ENCODE results near the gene PTPRM.

Gene PTPRM

GRCh38 chr18:8365528-8365927 is 798.4 kb downstream of the PTPRM start:
- no peak for DNase-seq (ENCODE audit: low spot score)

GRCh38 chr18:8366070-8366469 is 799.0 kb downstream of the PTPRM start:
- no peak for DNase-seq (ENCODE audit: low spot score)

DNA sequence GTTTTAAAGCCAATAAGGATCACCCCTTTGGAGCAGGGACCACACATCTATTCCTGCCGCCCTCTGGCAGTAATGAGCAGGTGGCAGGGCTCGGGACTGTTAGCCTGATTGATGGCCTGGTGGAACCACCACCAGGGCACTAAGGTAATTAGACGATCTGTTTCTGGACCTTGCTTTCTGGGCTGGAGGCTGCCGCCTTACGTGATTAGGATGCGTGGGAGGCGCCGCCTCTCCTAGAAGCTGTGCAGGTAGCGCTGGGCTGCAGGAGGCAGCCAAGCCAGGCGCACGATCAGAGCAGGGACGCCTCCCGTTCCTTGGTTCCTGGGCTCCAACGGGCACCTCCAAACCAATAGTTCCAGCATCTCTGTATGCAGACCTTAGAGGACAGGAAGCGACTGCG is 799.5 kb downstream of the PTPRM start:
- DNase-seq (ENCODE audit: low spot score), result no peak

DNA sequence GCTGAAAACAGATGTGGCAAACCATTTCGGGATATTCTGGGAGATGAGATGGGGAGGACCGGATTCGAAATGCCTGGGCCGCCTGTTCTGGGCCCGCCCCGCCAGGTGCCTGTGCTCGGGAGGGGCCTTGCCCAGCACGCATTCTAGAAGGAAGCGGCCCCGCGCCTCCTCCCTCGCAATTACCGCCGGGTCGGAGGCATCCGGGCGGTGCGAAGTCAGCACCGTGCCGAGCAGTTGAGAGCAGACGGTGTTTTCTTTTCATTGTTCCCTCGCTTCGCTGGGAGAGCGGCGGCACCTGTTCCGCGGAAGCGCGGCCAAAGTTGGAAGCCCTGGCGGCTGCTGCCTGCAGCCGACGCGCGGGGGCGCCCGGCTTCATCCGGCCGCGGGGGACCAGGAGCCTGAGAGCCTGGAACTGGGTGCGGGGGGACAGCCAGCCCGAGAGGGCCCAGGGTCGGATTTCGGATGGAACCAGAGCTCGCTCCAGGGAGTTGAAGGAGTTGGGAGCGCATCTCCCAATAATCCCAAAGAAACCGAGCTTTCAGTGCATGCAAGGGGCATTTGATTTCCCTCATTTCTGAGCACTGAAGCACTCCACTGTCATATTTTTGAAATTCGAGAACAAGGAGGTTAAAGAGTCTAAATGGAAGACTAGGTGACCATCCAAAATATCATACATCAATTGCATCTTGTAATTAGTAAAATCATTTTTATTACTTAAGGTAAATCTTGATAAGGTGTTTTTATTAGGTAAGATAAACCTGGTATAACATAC is 800.3 kb downstream of the PTPRM start:
- DNase-seq (ENCODE audit: low spot score), result no peak

- DNase-seq (ENCODE audit: low spot score), result no peak
Measured at GRCh38 chr18:8368512-8369217, 801.5 kb downstream of the PTPRM start.

GRCh38 chr18:8373486-8373885 is 806.4 kb downstream of the PTPRM start:
- DNase-seq (ENCODE audit: low spot score), result no peak

- DNase-seq (ENCODE audit: low spot score), result no peak
Measured at GRCh38 chr18:8374676-8375075, 807.6 kb downstream of the PTPRM start.

DNA sequence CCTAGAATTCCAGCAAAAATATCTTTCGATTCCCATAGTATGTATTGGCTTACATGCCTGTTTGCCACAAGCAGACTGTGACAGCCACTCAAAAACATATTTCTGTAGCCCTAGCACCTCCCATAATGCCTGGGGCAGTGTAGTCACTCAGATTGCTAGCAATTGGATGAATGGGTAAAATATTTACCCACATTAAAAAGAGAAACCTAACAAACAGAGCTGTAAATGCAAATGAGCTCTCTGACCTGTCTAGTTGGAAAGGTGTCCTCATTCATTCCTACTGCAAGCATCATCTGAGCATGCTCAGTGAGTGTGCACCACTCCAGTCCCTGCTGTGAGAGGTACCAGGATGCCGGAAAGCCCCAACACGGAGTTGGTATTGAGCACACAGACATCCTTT is 808.1 kb downstream of the PTPRM start:
- DNase-seq (ENCODE audit: low spot score), result no peak

GRCh38 chr18:8376113-8376512 is 809.0 kb downstream of the PTPRM start:
- DNase-seq (ENCODE audit: low spot score), result no peak

DNA sequence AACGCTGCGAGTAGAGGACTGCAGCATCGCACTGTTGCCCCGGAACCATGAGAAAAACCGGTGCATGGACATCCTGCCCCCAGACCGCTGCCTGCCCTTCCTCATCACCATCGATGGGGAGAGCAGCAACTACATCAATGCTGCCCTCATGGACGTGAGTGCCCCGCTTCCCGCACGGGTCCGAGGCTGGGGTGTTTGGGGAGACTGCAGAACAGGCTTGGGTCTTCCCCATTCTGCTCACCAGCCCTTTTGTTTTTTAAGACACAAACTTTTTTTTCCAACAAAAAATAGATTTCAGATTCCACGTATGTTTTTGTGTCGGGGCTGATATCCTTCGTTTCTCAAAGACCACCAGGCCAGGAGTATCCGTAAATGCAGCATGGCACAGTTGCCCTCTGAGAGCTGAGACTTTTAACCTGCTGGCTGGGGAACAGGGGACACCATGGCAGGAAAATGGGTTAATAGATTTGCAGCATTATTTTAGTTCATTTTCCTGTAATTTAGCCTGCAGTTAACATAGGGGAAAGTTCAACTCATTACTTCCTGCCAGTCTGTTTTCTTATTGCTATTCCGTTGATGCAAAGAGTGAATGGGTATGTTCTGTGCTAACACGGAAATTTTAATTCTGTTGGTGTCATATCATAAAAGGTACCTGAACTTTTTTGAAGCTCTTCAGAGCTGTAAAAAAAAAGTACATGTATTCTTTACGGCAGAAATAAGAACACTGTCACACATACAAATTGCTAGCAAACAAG is 812.2 kb downstream of the PTPRM start:
- DNase-seq (ENCODE audit: low spot score), result no peak

GRCh38 chr18:8380006-8380405 is 812.9 kb downstream of the PTPRM start:
- DNase-seq (ENCODE audit: low spot score), result no peak

- no peak for DNase-seq (ENCODE audit: low spot score)
Measured at GRCh38 chr18:8380926-8381325, 813.8 kb downstream of the PTPRM start.

- no peak for DNase-seq (ENCODE audit: low spot score)
Measured at GRCh38 chr18:8381821-8382459, 814.8 kb downstream of the PTPRM start.

- no peak for DNase-seq (ENCODE audit: low spot score)
Measured at GRCh38 chr18:8385400-8385799, 818.3 kb downstream of the PTPRM start.

DNA sequence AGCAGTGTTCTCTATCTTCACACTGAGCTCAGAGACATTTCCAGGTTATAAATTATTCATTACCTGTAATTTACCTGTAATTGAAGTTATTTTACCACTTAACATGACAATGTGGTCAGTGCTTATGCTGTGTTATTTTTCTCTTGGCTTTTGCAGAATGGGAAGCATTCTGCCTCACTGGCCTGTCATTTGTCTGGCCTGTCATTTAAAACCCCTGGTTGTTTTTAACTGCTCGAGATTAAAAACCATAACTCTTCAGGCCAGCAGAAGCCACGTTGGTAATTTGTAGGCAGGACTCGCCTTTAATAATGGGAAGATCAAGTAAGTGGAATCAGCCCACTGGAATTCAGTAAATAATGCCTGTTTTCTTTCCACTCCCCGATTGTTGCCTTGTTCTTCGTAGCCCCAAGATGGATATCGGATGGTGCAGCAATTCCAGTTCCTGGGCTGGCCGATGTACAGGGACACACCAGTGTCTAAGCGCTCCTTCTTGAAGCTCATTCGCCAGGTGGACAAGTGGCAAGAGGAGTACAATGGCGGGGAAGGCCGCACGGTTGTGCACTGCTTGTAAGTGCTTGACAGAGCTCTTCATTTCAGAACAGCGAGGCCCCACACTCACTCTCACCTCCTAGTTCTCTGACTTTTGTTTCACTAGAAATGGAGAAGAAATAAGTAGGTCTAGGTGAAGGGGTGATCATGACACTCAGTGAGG is 819.7 kb downstream of the PTPRM start:
- no peak for DNase-seq (ENCODE audit: low spot score)

DNA sequence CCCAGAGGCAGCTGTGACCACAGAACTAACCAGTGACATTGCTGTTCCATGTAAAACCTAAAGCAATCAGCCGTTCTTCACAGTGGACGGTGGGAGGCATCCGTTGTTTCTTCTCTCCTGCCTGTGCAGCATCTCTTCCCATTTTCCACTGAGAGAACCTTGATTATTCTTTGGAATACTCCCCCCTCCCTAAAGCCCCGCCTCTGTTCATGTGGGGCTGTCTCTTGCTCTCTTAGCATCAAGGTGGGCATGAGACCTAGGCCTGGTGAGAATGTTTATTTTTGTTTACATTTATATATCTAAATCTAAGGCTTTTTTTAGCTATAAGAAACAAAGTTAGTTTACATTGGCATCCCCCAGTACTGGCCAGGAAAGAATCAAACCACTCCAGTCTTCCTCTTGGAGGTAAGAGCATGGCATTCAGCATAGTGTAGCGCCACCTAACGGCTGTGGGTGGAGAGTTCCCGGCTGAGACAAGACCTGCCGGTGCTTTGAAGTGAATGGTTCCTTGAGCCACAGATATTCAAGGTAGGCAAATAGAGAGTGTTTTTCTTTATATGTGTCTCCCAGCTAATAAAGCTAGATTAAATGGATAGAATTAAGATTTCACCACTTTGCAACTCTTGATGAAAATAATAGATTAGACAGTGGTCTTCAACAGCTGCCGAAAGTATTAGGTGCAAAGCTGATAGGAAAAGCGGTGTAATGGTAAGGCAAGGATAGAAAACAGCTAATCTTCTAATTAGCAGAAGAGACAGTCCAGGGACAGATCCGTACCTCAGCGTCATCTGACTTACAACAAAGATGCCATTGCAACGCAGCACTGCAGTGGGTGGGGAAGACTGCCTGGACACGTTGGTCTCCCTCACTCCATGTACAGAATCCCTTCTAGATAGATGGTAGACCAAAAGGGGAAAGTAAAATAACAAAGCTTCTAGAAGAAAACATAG is 822.5 kb downstream of the PTPRM start:
- peak; percentile 52 for DNase-seq (ENCODE audit: low spot score)

GRCh38 chr18:8391068-8391467 is 824.0 kb downstream of the PTPRM start:
- no peak for DNase-seq (ENCODE audit: low spot score)

DNA sequence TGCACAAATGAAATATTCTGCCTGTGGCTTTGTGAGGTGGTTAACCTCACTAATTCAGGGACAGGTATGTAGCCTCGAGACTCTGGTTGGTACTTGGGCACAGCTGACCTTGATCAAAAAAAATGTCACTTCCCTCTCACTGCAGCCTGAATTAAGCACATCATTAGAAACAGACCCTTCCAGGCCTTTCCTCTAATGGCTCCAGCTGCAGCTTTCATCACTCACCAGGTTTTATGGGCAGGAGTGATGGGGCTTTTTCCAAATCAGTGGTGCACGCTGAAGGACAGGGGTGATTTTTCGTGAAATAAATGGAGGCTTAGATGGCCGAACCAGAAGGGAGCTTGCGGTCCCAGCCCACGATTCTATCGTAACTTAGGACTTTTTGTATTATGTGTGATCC is 829.1 kb downstream of the PTPRM start:
- no peak for DNase-seq (ENCODE audit: low spot score)

DNA sequence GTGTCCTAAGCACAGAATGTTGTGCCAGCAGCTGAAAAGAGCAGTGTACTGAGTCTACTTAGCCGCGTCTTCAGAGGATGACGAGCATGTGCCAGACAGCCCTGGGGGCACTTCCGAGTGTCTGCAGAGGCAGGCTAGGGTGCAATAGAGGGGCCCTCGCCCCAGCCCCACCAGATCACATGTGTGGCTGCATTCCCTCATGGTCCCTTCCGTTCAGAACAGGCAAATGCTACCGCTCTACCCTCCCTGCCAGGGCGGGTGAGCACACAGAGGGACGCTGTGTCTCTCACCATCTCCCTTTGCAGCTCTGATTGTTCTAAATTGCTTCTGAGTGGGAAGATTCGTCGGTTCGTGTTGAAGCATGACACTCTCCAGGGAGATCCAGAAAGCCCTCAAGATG is 829.9 kb downstream of the PTPRM start:
- no peak for DNase-seq (ENCODE audit: low spot score)

GRCh38 chr18:8399138-8399537 is 832.0 kb downstream of the PTPRM start:
- DNase-seq (ENCODE audit: low spot score), result no peak

Data from HuH-7.5 (cell line).